K562 (cell line): ENCODE measurements around the gene PLCL1. TPM values are rescaled to one million over a fixed set of nuclear protein-coding genes. Genes with fewer than 3 reads are reported as not detected.

Experiments used
- BRD9 ChIP-seq: fragments of 450-650 bp; IDR thresholded peaks from 2 replicates; pipeline ENCODE4 v1.6.1; 2018; ENCODE audit warnings: low read depth; ENCODE audit not compliant: partially characterized antibody
- RB1 ChIP-seq: fragments of 450-650 bp; IDR thresholded peaks from 2 replicates; pipeline ENCODE4 v1.6.1; 2017; ENCODE audit warnings: low read depth, mild to moderate bottlenecking
- ZNF592 ChIP-seq: fragments of 450-650 bp; IDR thresholded peaks from 2 replicates; pipeline ENCODE4 v1.6.1; 2017; ENCODE audit warnings: antibody characterized with exemption, mild to moderate bottlenecking
- polyA plus RNA-seq, 8 experiments: library from polyadenylated mRNA; depleted of rRNA in 4 of 8; stranded (reverse) in 5 of 8; unstranded in 3 of 8; fragments of >200 nt; fragmentation: Nextera tagmentation in 2 of 8; fragmentation: Illumina TruSeq in 1 of 8; extraction: Ambion mirVana in 2 of 8; extraction: Trizol in 1 of 8; gene quantifications; 2 replicates each; pipeline versions ENCODE4 v1.2.1 to v1.2.3, GENCODE V29; 2011 to 2014; ENCODE audit warnings: inconsistent platforms in 1 of 8, missing spikeins in 1 of 8
- total RNA-seq, 7 experiments: library from RNA; depleted of rRNA in 6 of 7; stranded (reverse); fragments of >200 nt in 6 of 7; fragmentation: Illumina TruSeq in 2 of 7; extraction: Trizol in 2 of 7; gene quantifications; 2 replicates each; pipeline versions ENCODE4 v1.2.1 to v1.2.3, GENCODE V29; 2011 to 2021; ENCODE audit warnings: low replicate concordance in 1 of 7
- TF ChIP-seq, protein P1 (sequence below): sonication (generic); IDR thresholded peaks from 2 replicates; pipeline ENCODE4 v1.6.1; 2016
- TF ChIP-seq, protein P2 (sequence below), 2 experiments: fragments of 450-650 bp; formaldehyde crosslinking in 1 of 2; IDR thresholded peaks; 2 replicates each; pipeline versions ENCODE4 v1.4.0 to v1.6.1; 2014 to 2020; ENCODE audit warnings: mild to moderate bottlenecking in 2 of 2, borderline replicate concordance in 1 of 2, low read depth in 1 of 2
- TF ChIP-seq, protein P3 (sequence below): fragments of 450-650 bp; formaldehyde crosslinking; IDR thresholded peaks from 2 replicates; pipeline ENCODE4 v1.4.0; 2022; ENCODE audit warnings: missing genetic modification characterization

The PLCL1 gene
- total and polyA plus RNA-seq, 9 of the 15 experiments (the other 6 are each of a cell fraction or from before 2014, with no cell fraction given), result 2.0 to 17.7 (median 8.6) TPM

GRCh38 chr2:197803033-197803444 lies 1.4 kb upstream of the PLCL1 start (continued):
- TF ChIP-seq ZNF592, result peak; percentile 46; the same call in 1 of the 2 replicates
- TF ChIP-seq, protein P1, sequence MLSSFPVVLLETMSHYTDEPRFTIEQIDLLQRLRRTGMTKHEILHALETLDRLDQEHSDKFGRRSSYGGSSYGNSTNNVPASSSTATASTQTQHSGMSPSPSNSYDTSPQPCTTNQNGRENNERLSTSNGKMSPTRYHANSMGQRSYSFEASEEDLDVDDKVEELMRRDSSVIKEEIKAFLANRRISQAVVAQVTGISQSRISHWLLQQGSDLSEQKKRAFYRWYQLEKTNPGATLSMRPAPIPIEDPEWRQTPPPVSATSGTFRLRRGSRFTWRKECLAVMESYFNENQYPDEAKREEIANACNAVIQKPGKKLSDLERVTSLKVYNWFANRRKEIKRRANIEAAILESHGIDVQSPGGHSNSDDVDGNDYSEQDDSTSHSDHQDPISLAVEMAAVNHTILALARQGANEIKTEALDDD, result peak; percentile 88
- TF ChIP-seq BRD9, result peak; percentile 59
- TF ChIP-seq, protein P2, sequence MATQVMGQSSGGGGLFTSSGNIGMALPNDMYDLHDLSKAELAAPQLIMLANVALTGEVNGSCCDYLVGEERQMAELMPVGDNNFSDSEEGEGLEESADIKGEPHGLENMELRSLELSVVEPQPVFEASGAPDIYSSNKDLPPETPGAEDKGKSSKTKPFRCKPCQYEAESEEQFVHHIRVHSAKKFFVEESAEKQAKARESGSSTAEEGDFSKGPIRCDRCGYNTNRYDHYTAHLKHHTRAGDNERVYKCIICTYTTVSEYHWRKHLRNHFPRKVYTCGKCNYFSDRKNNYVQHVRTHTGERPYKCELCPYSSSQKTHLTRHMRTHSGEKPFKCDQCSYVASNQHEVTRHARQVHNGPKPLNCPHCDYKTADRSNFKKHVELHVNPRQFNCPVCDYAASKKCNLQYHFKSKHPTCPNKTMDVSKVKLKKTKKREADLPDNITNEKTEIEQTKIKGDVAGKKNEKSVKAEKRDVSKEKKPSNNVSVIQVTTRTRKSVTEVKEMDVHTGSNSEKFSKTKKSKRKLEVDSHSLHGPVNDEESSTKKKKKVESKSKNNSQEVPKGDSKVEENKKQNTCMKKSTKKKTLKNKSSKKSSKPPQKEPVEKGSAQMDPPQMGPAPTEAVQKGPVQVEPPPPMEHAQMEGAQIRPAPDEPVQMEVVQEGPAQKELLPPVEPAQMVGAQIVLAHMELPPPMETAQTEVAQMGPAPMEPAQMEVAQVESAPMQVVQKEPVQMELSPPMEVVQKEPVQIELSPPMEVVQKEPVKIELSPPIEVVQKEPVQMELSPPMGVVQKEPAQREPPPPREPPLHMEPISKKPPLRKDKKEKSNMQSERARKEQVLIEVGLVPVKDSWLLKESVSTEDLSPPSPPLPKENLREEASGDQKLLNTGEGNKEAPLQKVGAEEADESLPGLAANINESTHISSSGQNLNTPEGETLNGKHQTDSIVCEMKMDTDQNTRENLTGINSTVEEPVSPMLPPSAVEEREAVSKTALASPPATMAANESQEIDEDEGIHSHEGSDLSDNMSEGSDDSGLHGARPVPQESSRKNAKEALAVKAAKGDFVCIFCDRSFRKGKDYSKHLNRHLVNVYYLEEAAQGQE (IDR thresholded peaks at IDR 0.05; ENCODE audit: borderline replicate concordance), result peak; percentile 76
- TF ChIP-seq, protein P2 (CRISPR knock-in tag; IDR thresholded peaks at IDR 0.05; ENCODE audit: low read depth), result no peak
- peak; percentile 23; the same call in 1 of the 2 replicates for TF ChIP-seq RB1
- TF ChIP-seq, protein P3, sequence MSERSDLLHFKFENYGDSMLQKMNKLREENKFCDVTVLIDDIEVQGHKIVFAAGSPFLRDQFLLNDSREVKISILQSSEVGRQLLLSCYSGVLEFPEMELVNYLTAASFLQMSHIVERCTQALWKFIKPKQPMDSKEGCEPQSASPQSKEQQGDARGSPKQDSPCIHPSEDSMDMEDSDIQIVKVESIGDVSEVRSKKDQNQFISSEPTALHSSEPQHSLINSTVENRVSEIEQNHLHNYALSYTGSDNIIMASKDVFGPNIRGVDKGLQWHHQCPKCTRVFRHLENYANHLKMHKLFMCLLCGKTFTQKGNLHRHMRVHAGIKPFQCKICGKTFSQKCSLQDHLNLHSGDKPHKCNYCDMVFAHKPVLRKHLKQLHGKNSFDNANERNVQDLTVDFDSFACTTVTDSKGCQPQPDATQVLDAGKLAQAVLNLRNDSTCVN (CRISPR knock-in tag), result no peak
- TF ChIP-seq, all 486 proteins: peak for 10
